HepG2 (cell line): ENCODE results near the gene DSTYK. TPM values are rescaled to one million over a fixed set of nuclear protein-coding genes. Genes with fewer than 3 reads are reported as not detected.
A peak's percentile ranks its signal among the peaks of the same experiment; 100 is the strongest.

ENCODE experiments used
- AGO1 ChIP-seq: fragments of 200-400 bp; formaldehyde crosslinking; IDR thresholded peaks from 2 replicates; pipeline ENCODE4 v1.6.1; 2017; ENCODE audit warnings: mild to moderate bottlenecking, low read depth, low read length, moderate library complexity; ENCODE audit not compliant: poor library complexity, severe bottlenecking
- BRCA1 ChIP-seq: sonication (generic); formaldehyde crosslinking; IDR thresholded peaks from 2 replicates; pipeline ENCODE4 v1.4.0; 2020; ENCODE audit warnings: missing genetic modification reagents
- CC2D1A ChIP-seq: sonication (generic); formaldehyde crosslinking; IDR thresholded peaks from 2 replicates; pipeline ENCODE4 v1.8.1; 2023; ENCODE audit warnings: mild to moderate bottlenecking, missing genetic modification reagents
- EP300 ChIP-seq, 3 experiments: sonication (generic) in 1 of 3; formaldehyde crosslinking in 1 of 3; IDR thresholded peaks; 2 replicates each; pipeline versions ENCODE4 v1.5.1 to v1.6.1; 2011 to 2020; ENCODE audit warnings: low read depth in 2 of 3, low read length in 2 of 3, borderline replicate concordance in 1 of 3, improper control_type of control experiment in 1 of 3, mild to moderate bottlenecking in 1 of 3, missing genetic modification reagents in 1 of 3, moderate library complexity in 1 of 3
- ETV5 ChIP-seq: IDR thresholded peaks from 2 replicates; pipeline ENCODE4 v1.6.1; 2018; ENCODE audit warnings: missing biosample characterization, missing genetic modification reagents, inconsistent platforms, borderline replicate concordance
- KAT7 ChIP-seq: IDR thresholded peaks from 2 replicates; pipeline ENCODE4 v1.6.1; 2018; ENCODE audit warnings: borderline replicate concordance, missing compliant biosample characterization
- TGIF2 ChIP-seq: IDR thresholded peaks from 2 replicates; pipeline ENCODE4 v1.6.1; 2016; ENCODE audit warnings: control low read depth, missing compliant biosample characterization
- ZBTB1 ChIP-seq: sonication (generic); formaldehyde crosslinking; IDR thresholded peaks from 2 replicates; pipeline ENCODE4 v1.4.0; 2020; ENCODE audit warnings: missing genetic modification reagents, borderline replicate concordance
- ZC3H4 ChIP-seq: sonication (generic); formaldehyde crosslinking; IDR thresholded peaks from 2 replicates; pipeline ENCODE4 v1.4.0; 2020; ENCODE audit warnings: missing genetic modification reagents, borderline replicate concordance
- ZKSCAN8 ChIP-seq: IDR thresholded peaks from 2 replicates; pipeline ENCODE4 v1.6.1; 2016; ENCODE audit warnings: borderline replicate concordance, missing genetic modification reagents, missing compliant biosample characterization
- ZMYM3 ChIP-seq: sonication (generic); formaldehyde crosslinking; IDR thresholded peaks from 2 replicates; pipeline ENCODE4 v1.5.1; 2020; ENCODE audit warnings: mild to moderate bottlenecking, missing genetic modification reagents
- ZMYM4 ChIP-seq: sonication (generic); formaldehyde crosslinking; IDR thresholded peaks from 2 replicates; pipeline ENCODE4 v1.8.1; 2023; ENCODE audit warnings: mild to moderate bottlenecking, missing genetic modification reagents
- ZNF264 ChIP-seq: sonication (generic); formaldehyde crosslinking; IDR thresholded peaks from 2 replicates; pipeline ENCODE4 v1.4.0; 2020; ENCODE audit warnings: missing genetic modification reagents
- ZNF432 ChIP-seq: sonication (generic); formaldehyde crosslinking; IDR thresholded peaks from 2 replicates; pipeline ENCODE4 v1.5.0; 2020; ENCODE audit warnings: missing genetic modification reagents, mild to moderate bottlenecking, borderline replicate concordance
- ZNF543 ChIP-seq: sonication (generic); formaldehyde crosslinking; IDR thresholded peaks from 2 replicates; pipeline ENCODE4 v1.4.0; 2020; ENCODE audit warnings: mild to moderate bottlenecking, missing genetic modification reagents
- ZNF547 ChIP-seq: sonication (generic); formaldehyde crosslinking; IDR thresholded peaks from 2 replicates; pipeline ENCODE4 v1.5.1; 2020; ENCODE audit warnings: mild to moderate bottlenecking, missing genetic modification reagents
- ZNF672 ChIP-seq: sonication (generic); formaldehyde crosslinking; IDR thresholded peaks from 2 replicates; pipeline ENCODE4 v1.8.1; 2022; ENCODE audit warnings: missing genetic modification reagents
- ZNF766 ChIP-seq: sonication (generic); formaldehyde crosslinking; IDR thresholded peaks from 2 replicates; pipeline ENCODE4 v1.5.0; 2020; ENCODE audit warnings: missing genetic modification reagents, borderline replicate concordance
- ZNF773 ChIP-seq: sonication (generic); formaldehyde crosslinking; IDR thresholded peaks from 2 replicates; pipeline ENCODE4 v1.4.0; 2020; ENCODE audit warnings: missing genetic modification reagents, borderline replicate concordance
- ZSCAN31 ChIP-seq: sonication (generic); formaldehyde crosslinking; IDR thresholded peaks from 2 replicates; pipeline ENCODE4 v1.5.0; 2020; ENCODE audit warnings: low read depth, mild to moderate bottlenecking, missing genetic modification reagents
- polyA plus RNA-seq, 8 experiments: library from polyadenylated mRNA; depleted of rRNA in 3 of 8; stranded (reverse) in 7 of 8; unstranded in 1 of 8; fragments of >200 nt; fragmentation: Illumina TruSeq in 4 of 8; extraction: Trizol in 4 of 8; gene quantifications; 2 replicates each; pipeline versions ENCODE4 v1.2.1 to v1.2.3, GENCODE V29; 2011 to 2016; ENCODE audit warnings: low read depth in 4 of 8, missing spikeins in 1 of 8, mixed read lengths in 1 of 8; ENCODE audit not compliant: insufficient read depth in 1 of 8
- total RNA-seq, 5 experiments: library from RNA; depleted of rRNA; stranded (reverse); fragments of >200 nt; fragmentation: Illumina TruSeq; extraction: Trizol; gene quantifications; 2 replicates each; pipeline ENCODE4 v1.2.3, GENCODE V29; 2016; ENCODE audit warnings: low read depth in 1 of 5
- TF ChIP-seq, protein P1 (sequence below): sonication (generic); formaldehyde crosslinking; IDR thresholded peaks from 2 replicates; pipeline ENCODE4 v1.4.0; 2020; ENCODE audit warnings: missing genetic modification reagents, mild to moderate bottlenecking, borderline replicate concordance
- TF ChIP-seq, protein P2 (sequence below): sonication (generic); formaldehyde crosslinking; IDR thresholded peaks from 2 replicates; pipeline ENCODE4 v1.4.0; 2020; ENCODE audit warnings: missing genetic modification reagents, borderline replicate concordance
- TF ChIP-seq, protein P3 (sequence below): conservative IDR thresholded peaks from 2 replicates; pipeline ENCODE4 v1.6.1; 2018; ENCODE audit warnings: missing genetic modification reagents

The DSTYK gene
- total and polyA plus RNA-seq, 2 of the 13 experiments (the other 11 are each of a cell fraction or from before 2014, with no cell fraction given), result 2.6 to 4.8 TPM

DNA sequence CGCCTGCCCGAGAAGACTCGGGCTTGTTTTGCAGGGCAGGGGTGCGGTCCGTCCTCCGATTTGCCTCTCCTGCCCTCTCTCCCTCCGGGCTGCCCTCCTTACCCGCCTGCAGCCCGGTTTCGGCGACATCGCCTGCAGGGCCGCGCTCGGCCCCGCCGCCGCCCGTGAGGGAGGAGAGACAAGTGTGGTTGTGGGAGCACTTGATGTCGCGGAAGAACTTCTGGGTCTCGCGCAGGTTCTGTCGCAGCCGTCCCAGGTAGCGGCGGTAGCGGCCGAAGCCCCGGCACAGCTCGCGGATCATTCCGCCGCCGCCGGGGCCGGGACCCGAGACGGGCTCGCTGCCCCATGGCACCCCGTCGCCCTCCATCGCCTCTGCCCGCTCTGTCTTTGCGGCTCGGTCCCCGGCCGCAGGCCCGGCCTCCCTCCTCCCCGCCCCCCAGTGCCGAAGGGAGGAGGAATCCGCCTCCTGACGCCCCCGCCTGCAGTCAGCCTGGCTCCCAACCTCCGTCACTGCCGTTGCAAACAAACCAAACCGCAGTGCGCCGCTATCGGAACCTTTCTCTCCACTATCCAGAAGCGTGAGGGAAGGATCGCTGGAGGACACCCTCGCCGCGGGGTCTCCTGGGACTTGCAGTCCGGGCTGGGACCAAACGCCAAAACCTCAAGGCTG, at the start of gene DSTYK (continued):
- peak; percentile 66; the same call in 1 of the 2 replicates for TF ChIP-seq ZNF264 (CRISPR knock-in tag)
- no peak for TF ChIP-seq ZBTB1 (CRISPR knock-in tag)
- peak; percentile 71 for TF ChIP-seq ZNF543 (CRISPR knock-in tag)
- TF ChIP-seq, protein P1, sequence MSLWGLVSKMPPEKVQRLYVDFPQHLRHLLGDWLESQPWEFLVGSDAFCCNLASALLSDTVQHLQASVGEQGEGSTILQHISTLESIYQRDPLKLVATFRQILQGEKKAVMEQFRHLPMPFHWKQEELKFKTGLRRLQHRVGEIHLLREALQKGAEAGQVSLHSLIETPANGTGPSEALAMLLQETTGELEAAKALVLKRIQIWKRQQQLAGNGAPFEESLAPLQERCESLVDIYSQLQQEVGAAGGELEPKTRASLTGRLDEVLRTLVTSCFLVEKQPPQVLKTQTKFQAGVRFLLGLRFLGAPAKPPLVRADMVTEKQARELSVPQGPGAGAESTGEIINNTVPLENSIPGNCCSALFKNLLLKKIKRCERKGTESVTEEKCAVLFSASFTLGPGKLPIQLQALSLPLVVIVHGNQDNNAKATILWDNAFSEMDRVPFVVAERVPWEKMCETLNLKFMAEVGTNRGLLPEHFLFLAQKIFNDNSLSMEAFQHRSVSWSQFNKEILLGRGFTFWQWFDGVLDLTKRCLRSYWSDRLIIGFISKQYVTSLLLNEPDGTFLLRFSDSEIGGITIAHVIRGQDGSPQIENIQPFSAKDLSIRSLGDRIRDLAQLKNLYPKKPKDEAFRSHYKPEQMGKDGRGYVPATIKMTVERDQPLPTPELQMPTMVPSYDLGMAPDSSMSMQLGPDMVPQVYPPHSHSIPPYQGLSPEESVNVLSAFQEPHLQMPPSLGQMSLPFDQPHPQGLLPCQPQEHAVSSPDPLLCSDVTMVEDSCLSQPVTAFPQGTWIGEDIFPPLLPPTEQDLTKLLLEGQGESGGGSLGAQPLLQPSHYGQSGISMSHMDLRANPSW (CRISPR knock-in tag), result no peak
- TF ChIP-seq KAT7 (CRISPR knock-in tag), result peak; percentile 97
- peak; percentile 74; the same call in 1 of the 2 replicates for TF ChIP-seq ZNF547 (CRISPR knock-in tag)
- TF ChIP-seq ETV5 (CRISPR knock-in tag), result peak; percentile 33
- TF ChIP-seq ZNF773 (CRISPR knock-in tag), result no peak
- TF ChIP-seq ZC3H4, result peak; percentile 36; the same call in 1 of the 2 replicates
- TF ChIP-seq TGIF2 (CRISPR knock-in tag), result peak; percentile 83; the same call in 1 of the 2 replicates
- TF ChIP-seq ZMYM3, result peak; percentile 71; the same call in 1 of the 2 replicates
- peak; percentile 84 for TF ChIP-seq ZMYM4 (CRISPR knock-in tag)
- TF ChIP-seq ZNF766 (CRISPR knock-in tag), result 0 out of 2 replicates have a peak, but pooled peaks have one; percentile 62
- TF ChIP-seq AGO1, result no peak
- peak; percentile 83; the same call in 1 of the 2 replicates for TF ChIP-seq ZSCAN31 (CRISPR knock-in tag)
- no peak for TF ChIP-seq ZNF432 (CRISPR knock-in tag)
- TF ChIP-seq, protein P2, sequence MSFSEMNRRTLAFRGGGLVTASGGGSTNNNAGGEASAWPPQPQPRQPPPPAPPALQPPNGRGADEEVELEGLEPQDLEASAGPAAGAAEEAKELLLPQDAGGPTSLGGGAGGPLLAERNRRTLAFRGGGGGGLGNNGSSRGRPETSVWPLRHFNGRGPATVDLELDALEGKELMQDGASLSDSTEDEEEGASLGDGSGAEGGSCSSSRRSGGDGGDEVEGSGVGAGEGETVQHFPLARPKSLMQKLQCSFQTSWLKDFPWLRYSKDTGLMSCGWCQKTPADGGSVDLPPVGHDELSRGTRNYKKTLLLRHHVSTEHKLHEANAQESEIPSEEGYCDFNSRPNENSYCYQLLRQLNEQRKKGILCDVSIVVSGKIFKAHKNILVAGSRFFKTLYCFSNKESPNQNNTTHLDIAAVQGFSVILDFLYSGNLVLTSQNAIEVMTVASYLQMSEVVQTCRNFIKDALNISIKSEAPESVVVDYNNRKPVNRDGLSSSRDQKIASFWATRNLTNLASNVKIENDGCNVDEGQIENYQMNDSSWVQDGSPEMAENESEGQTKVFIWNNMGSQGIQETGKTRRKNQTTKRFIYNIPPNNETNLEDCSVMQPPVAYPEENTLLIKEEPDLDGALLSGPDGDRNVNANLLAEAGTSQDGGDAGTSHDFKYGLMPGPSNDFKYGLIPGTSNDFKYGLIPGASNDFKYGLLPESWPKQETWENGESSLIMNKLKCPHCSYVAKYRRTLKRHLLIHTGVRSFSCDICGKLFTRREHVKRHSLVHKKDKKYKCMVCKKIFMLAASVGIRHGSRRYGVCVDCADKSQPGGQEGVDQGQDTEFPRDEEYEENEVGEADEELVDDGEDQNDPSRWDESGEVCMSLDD (CRISPR knock-in tag), result no peak
- TF ChIP-seq, protein P3, sequence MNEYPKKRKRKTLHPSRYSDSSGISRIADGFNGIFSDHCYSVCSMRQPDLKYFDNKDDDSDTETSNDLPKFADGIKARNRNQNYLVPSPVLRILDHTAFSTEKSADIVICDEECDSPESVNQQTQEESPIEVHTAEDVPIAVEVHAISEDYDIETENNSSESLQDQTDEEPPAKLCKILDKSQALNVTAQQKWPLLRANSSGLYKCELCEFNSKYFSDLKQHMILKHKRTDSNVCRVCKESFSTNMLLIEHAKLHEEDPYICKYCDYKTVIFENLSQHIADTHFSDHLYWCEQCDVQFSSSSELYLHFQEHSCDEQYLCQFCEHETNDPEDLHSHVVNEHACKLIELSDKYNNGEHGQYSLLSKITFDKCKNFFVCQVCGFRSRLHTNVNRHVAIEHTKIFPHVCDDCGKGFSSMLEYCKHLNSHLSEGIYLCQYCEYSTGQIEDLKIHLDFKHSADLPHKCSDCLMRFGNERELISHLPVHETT (CRISPR knock-in tag), result peak; percentile 91
- 0 out of 2 replicates have a peak, but pooled peaks have one; percentile 28 for TF ChIP-seq BRCA1 (CRISPR knock-in tag)
- peak; percentile 81; the same call in 1 of the 2 replicates for TF ChIP-seq ZKSCAN8
- no peak for TF ChIP-seq CC2D1A (CRISPR knock-in tag)
- 0 out of 2 replicates have a peak, but pooled peaks have one; percentile 55 for TF ChIP-seq ZNF672 (CRISPR knock-in tag)
- TF ChIP-seq EP300 (IDR thresholded peaks at IDR 0.05; ENCODE audit: low read depth in 2 of 2, low read length in 2 of 2), result no peak
- 0 out of 2 replicates have a peak, but pooled peaks have one; percentile 31 for TF ChIP-seq EP300 (CRISPR knock-in tag; IDR thresholded peaks at IDR 0.05; ENCODE audit: borderline replicate concordance)
